ENCODE measurements around the gene ZNF605. TPM values are rescaled to one million over a fixed set of nuclear protein-coding genes. Genes with fewer than 3 reads are reported as not detected.

The ZNF605 gene
- total and polyA plus RNA-seq, 2 donors (not counting 1 experiment from before 2014, with no cell fraction given) = 6.0 to 21.7 TPM

DNA sequence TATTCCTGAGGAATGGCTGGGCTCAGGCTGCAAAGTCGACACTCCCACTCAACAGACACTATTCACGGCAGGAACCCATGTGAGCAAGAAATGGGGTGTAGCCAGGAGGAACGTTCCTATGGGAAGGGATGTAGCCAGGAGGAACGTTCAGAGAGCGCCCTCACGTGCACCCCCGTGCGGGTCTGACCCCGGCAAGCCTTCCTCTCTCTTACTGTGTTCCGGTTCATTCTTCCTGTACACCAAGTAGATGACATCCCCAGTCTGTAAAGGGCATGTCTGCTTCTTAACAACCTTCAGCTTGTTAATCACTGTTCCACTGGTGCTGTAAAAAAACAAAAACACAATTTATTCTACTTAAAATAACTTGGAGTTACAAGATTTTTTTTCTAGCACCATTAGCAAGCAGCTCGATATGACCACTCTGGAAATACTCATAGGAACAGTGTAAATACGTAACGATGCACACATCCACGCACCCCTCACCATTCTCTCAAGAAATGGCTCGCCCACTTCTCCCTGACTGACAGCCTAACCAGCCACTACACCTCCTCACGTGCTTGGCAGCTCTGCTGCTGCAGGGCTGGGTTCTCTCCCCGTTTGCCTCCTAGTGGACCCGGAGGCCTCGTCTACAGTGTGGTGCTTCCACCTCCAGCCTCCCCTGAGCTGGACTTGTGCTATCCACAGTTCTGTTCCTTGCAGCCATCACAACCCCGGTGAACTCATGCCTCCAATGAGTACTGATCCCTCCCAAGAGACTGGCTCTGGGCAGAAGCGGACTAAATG, 83.8 kb downstream of the ZNF605 start:
- WGBS (ENCODE audit: insufficient coverage) = 99% methylated on average over 21 of the region's 21 CpGs

More for the DNA sequence above, 83.8 kb downstream of the ZNF605 start:
- TF ChIP-seq CTCF (IDR thresholded peaks at IDR 0.05) = no peak
- TF ChIP-seq EZH2 (IDR thresholded peaks at IDR 0.05; ENCODE audit: borderline replicate concordance, insufficient read depth, low read depth, low read length, poor library complexity, severe bottlenecking) = no peak
- Histone ChIP-seq H3K9ac (ENCODE audit: low read length) (no peak overlapping the region), H3K79me2 (ENCODE audit: control insufficient read depth, insufficient read depth, low read length) (peaks cover 33% of the 10 kb centered on the region), H3K4me3 (ENCODE audit: control extremely low read depth in 1 of 5, extremely low read depth in 1 of 5, insufficient read depth in 1 of 5, low read depth in 2 of 5, low read length in 4 of 5) (no peak overlapping the region), H4K20me1 (ENCODE audit: control insufficient read depth, insufficient read depth, low read length, poor library complexity, severe bottlenecking) (peaks cover 23% of the 10 kb centered on the region), H3K27ac (ENCODE audit: low read length in 2 of 2) (no peak overlapping the region), H3K4me2 (replicated peaks; ENCODE audit: low read depth, low read length, poor library complexity, severe bottlenecking) (no peak overlapping the region), H3K27me3 (replicated peaks in 1 of 4; ENCODE audit: control extremely low read depth in 1 of 4, control insufficient read depth in 3 of 4, insufficient read depth in 4 of 4, low read length in 3 of 4) (no peaks in the 10 kb centered on the region), H3K36me3 (replicated peaks in 1 of 2; ENCODE audit: control extremely low read depth in 1 of 2, control insufficient read depth in 1 of 2, extremely low read depth in 1 of 2, insufficient read depth in 2 of 2, low read length in 1 of 2) (peaks cover 11 to 65% of the 10 kb centered on the region in 2 experiments), H3K9me3 (ENCODE audit: control extremely low read depth in 1 of 3, control insufficient read depth in 2 of 3, insufficient read depth in 1 of 3, low read length in 2 of 3) (no peaks in the 10 kb centered on the region), H2AFZ (ENCODE audit: insufficient read depth, low read depth, low read length, poor library complexity, severe bottlenecking) (no peak overlapping the region), H3K4me1 (ENCODE audit: control insufficient read depth in 2 of 2, insufficient read depth in 2 of 2, low read length in 2 of 2) (no peaks in the 10 kb centered on the region)
- intact Hi-C loops (cut with micrococcal nuclease) = no loop called here
- DNase-seq (no peak), ATAC-seq (ENCODE audit: low read depth) (no peak)
- Mint-ChIP-seq H3K4me3 (no peak overlapping the region), H3K4me1 (peaks cover 4% of the 10 kb centered on the region), H3K27me3 (no peaks in the 10 kb centered on the region), H3K27ac (no peak overlapping the region), H3K9me3 (ENCODE audit: insufficient read depth) (no peaks in the 10 kb centered on the region)
- ChIA-PET POLR2A (no interaction called here), CTCF (no interaction called here)

Data from B cell (primary cell).